Measurements from ENCODE around the gene RAET1E.
"Not testable (repeated sequence)": the region's sequence is repeated elsewhere in the genome, so short reads cannot be mapped to it uniquely, and the experiment has no call there.

RAET1E gene

DNA sequence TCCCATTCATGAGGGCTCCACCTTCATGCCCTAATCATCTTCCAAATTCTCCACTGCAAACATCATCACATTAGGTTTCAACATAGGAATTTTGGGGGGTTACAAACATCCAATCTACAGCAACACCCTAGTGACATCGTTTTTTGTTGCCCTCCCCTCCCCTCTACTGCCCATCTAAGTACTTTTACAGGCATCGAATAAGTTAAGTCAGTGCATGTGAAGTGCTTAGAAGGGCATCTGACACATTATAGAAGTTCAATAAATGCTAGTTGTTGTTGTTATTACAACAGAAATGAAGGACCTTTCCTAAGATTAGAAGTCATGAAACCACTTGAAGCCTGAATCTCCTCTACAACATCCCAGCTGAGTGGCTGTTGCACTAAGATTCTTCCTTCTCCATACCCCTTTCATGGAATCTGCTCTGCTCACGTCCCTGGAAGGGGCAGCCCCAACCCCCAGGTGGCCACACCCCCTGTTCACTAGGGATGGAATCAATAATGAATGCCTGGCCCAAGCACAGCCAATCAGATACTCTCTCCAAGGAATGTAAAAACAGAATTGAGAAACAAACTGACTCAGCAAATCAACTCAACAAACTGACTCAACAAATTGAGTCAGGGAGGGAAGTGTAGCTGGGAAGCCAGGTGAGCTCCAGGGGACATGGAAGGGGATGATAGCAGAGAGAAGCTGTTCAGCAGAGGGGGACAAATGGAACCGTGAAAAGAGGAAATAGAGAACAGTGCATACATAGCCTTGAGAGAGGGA lies 29.9 kb downstream of the RAET1E start:
- DNase-seq (no peak), ATAC-seq (no peak)
- peaks cover 0 to 7% of the 10 kb centered on the region in 2 donors for H3K9me3 Mint-ChIP-seq

DNA sequence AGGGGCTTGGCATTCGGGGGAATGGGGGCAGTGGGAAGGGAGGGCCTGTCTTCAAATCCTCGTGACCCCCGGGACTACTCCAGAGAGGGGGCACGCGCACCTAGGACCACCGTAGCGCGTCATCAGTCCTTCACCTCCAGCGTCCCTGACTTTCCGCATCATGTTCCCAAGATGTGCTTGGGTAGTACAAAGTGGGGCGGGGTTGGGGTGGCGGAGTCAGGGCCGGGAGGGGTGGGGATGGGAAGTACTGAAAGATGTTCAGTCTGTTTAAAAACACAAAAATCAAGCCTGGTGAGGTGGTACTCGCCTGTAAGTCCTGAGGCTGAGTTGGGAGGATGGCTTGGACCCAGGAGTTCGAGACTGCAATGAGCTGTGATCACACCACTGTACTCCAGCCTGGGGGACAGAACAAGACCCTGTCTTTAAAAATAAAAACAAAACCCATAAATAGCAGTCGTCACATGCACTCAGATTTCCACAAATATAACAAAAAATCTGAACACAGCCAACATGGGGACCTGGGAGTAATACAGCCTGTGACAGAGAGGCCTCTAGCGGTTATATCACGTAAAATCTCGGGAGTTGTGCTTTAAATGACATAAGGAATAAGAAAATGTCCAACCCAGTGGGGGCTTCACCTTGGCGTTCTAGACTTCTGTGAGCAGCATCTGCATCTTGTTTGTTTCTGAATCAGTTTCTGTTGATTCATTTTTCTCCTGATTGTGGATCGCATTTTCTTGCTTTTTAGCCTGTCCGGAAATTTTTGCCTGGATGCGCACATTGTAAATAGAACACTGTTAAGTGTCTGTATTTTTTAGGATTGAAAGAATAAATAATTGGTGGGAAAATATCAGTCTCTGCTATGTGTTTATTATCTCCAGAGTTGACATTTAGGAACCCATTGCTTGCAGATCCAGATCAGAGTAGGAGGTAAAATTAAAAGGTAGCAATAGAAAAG lies 33.1 kb downstream of the RAET1E start:
- H3K27me3 Mint-ChIP-seq, result peaks cover 40% of the 10 kb centered on the region
- DNase-seq (peak; percentile 40 to 43), ATAC-seq (no peak)
- H3K4me1 Mint-ChIP-seq, result peaks cover 21% of the 10 kb centered on the region
- H3K4me3 Mint-ChIP-seq, result peak overlapping the region; percentile 71 to 72
- no peaks in the 10 kb centered on the region for H3K9me3 Mint-ChIP-seq
- no peak overlapping the region for H3K27ac Mint-ChIP-seq

More for the DNA sequence above, 29.9 kb downstream of the RAET1E start:
- Mint-ChIP-seq H3K27ac (no peak overlapping the region), H3K4me3 (no peak overlapping the region), H3K4me1 (peaks cover 2% of the 10 kb centered on the region), H3K27me3 (peaks cover 19% of the 10 kb centered on the region)

DNA sequence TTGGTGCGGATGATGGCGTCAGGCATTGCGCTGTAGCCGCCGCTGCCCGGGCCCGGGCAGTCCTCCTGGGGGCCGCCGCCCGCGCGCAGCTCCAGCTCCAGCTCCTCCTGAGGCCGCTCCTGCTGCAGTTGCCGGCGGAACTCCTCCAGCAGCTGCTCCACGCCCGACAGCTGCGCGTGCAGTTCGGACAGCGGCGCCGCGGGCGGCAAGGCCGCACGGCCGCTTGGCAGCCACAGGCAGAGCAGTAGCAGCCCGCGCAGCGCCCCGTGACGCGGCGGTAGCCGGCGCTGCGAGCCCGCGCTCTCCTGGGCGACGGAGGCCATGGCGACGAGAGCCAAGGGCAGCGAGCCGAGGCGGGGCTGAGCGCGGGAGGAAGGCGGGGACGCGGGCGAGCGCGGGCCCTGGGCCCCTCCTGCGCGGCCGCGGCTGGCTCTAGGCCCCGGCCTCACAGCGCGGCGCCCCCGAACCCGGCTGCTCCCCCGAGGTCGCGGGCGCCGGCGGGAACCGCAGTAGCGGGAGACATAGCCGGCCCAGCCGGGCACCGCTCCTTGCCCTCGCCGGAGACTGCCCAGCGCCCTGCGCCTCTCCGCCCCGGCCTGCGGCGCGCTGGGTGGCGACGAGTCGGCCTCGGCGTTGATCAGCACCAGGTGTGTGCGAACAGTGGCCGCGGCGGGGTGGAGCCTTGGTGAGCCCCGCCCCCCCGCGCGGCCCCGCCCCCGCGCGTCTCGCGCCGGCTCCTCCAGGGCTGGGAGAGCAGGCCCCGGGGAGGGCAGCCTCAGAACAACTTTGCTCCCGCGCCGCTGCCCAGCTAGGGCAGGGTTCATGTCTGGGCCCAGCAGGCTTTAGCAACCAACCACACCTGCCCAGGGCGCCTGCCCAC lies 34.0 kb downstream of the RAET1E start, which contains the start of gene LRP11:
TSS of gene LRP11 (minus strand) at position 662 of the 880 bp plus-strand sequence. CDS start at position 323, 339 bp downstream.
- Mint-ChIP-seq H3K27ac (no peak within 1 kb of the TSS), H3K4me3 (peak within 1 kb of the TSS; percentile 71 to 85), H3K27me3 (peaks cover 30% of the 10 kb centered on the region), H3K4me1 (peaks cover 21% of the 10 kb centered on the region), H3K9me3 (no peaks in the 10 kb centered on the region)
- DNase-seq, result peak; percentile 85 to 87
- peak; percentile 90 for ATAC-seq

DNA sequence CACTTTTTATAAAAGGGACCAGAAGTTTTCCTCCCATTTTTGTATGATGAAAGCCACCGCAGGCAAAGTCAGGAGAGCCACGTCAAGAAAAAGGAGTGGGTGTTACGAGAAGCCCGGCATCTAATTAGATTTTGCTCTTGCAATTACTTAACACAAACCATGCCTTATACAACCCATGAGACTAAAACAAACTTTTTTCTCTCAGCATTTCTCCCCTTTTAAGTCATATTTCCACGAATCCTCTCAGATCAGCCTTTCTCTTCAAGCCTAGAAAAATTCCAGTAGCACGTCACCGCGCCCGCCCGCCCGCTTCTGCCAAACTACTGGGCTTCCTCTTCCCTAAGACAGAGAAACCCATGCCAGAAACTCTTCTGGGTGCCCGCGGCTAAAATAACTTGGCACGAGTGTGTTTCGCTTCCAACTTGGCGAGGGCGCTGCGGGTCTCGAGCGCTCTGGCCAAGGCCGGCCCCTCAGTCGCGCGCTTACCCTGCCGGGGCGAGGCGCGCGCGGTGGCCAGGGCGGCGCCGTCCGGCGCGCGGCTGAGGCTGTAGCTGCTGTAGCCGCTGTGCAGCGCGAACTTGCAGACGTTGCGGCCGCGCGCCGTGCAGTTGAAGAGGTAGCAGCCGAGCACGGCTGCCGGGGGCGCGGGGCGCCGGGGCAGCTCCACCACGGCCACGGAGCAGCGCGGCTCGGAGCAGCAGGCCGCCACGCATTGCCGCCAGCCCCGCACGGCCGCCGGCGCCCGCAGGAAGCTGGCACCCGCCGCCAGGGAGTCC lies 34.8 kb downstream of the RAET1E start:
- DNase-seq (peak in 1 of 2 donors; percentile 47), ATAC-seq (peak; percentile 46)
- Mint-ChIP-seq H3K27ac (no peak overlapping the region), H3K9me3 (no peaks in the 10 kb centered on the region), H3K4me3 (peak overlapping the region; percentile 69 to 85), H3K27me3 (peaks cover 29% of the 10 kb centered on the region), H3K4me1 (peaks cover 21% of the 10 kb centered on the region)

DNA sequence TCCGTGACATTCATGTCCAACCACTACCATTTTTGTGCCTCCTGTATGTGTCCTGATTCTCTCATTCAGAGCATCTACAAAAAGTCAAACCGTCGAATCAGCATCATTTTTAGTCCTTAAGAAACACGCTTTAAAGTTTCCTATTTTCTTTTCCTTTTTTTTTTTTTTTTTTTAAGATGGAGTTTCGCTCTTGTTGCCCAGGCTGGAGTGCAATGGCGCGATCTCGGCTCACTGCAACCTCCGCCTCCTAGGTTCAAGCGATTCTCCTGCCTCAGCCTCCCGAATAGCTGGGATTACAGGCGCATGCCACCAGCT lies 35.5 kb downstream of the RAET1E start:
- not testable (repeated sequence) for H3K27ac Mint-ChIP-seq, DNase-seq, ATAC-seq, H3K9me3 Mint-ChIP-seq
- H3K4me3 Mint-ChIP-seq, result peak overlapping the region; percentile 46 to 69
- peaks cover 21% of the 10 kb centered on the region for H3K4me1 Mint-ChIP-seq
- H3K27me3 Mint-ChIP-seq, result peaks cover 29% of the 10 kb centered on the region

DNA sequence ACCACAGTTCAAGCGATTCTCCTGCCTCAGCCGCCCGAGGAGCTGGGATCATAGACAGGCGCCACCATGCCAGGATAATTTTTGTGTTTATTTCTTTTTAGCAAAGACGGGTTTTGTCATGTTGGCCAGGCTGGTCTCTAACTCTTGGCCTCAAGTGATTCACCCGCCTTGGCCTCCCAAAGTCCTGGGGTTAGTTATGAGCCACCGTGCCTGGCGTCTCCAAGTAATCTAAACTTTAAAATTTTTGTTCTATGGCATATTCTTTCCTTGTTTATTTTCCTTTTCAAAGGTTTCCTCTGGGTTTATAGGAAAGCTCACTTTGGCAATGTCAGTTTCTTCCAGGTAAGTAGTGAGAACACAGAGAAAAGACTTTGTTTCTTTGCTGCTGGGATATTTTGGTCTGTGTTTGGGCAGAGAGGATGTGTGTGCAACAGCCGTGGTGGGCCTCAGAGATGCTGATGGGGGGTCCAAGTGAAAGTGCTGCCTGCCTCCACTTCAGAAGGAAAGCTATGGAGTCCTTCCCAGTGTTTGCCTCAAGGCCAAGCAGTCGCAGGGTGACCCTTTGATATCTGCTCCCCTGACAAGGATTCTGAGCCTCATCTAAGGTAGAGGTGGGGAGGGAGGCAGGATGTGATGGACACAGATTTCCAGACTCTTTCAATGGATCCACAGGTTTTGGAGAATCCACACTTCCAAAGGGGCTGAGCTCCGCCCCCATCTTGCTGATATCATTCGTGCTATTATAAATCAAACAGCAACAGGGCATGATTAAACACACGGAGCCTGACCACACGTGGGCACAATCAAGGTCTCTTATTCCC lies 36.1 kb downstream of the RAET1E start:
- no peaks in the 10 kb centered on the region for H3K9me3 Mint-ChIP-seq
- H3K4me3 Mint-ChIP-seq, result peak overlapping the region in 1 of 2 donors; percentile 46
- ATAC-seq, result no peak

DNA sequence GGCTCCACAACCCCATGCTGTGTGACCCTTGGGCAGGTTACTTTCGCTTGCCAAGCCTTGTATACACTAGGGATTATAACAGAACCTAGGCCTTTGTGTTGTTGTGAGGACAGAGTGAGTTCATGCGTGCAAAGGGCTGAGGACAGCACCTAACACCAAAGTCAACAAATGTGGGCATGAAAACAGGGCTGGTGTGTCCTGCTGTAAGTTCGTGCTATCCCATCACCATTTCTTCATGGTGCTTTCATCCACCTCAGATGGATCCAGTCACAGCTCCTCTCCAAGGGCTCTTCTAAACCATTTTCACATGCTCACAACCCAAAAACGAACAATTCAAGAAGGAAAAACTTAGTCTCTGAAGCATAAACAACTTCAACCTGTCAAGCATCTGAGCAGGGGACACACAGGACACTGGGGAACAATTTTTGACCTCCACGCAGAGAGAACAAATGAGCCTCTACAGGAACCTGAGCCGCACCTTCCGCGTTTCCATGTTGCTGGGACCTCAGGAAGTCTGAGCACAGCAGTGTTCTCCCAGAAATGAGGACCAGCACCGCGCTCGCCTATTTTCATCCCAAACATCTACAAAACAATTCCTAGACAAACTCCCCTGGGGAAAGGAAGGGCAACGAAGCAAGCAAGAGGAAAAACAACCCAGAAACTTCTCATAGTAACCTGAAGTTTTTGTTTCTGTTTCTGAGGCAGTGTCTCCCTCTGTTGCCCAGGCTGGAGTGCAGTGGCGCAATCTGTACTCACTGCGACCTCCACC lies 36.9 kb downstream of the RAET1E start:
- Mint-ChIP-seq H3K27me3 (peaks cover 29% of the 10 kb centered on the region), H3K27ac (no peak overlapping the region), H3K4me3 (no peak overlapping the region), H3K9me3 (no peaks in the 10 kb centered on the region), H3K4me1 (peaks cover 21% of the 10 kb centered on the region)
- no peak for DNase-seq
- no peak for ATAC-seq

More for the DNA sequence above, 36.1 kb downstream of the RAET1E start:
- peaks cover 29% of the 10 kb centered on the region for H3K27me3 Mint-ChIP-seq
- no peak for DNase-seq
- H3K4me1 Mint-ChIP-seq, result peaks cover 21% of the 10 kb centered on the region
- H3K27ac Mint-ChIP-seq, result no peak overlapping the region

DNA sequence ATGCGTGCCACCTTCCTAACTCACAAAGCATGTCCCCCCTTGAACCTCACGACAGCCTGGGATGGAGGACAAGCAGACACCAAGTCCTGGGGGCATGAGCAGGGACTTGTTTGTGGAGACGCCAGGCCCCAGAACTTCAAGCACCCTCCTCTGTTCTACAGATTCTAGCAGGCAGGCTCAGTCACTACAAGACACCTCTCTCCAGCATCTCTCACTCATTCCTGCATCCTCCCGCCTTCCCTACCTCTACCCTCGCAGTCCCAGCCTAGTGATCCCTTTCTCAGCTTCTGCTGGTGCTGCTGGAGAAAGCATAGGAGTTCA lies 37.4 kb downstream of the RAET1E start:
- H3K27ac Mint-ChIP-seq, result no peak overlapping the region
- no peak for ATAC-seq
- DNase-seq, result no peak
- no peaks in the 10 kb centered on the region for H3K9me3 Mint-ChIP-seq
- peaks cover 21% of the 10 kb centered on the region for H3K4me1 Mint-ChIP-seq
- H3K4me3 Mint-ChIP-seq, result no peak overlapping the region
- H3K27me3 Mint-ChIP-seq, result peaks cover 29% of the 10 kb centered on the region

DNA sequence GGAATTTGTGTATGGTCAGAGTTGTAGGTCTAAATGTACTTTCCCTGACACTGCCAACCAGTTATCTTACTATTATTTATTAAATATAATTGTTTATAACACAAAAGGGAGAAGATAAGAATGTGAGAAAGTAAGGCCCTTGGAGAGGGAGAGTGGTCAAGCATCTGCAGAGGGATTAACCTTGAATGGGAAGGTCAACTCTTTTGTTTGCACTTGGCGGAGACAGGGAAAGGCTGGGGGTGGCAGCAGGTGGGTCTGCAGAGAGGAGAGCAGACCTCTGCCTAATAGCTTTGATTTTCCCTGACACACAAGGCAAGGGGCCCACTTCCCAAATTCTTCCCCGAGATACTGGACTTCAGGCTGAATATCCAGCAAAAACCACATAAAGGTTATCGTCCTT lies 38.0 kb downstream of the RAET1E start:
- ATAC-seq (no peak), DNase-seq (no peak)
- H3K9me3 Mint-ChIP-seq, result no peaks in the 10 kb centered on the region
- H3K27ac Mint-ChIP-seq, result no peak overlapping the region
- no peak overlapping the region for H3K4me3 Mint-ChIP-seq
- peaks cover 33% of the 10 kb centered on the region for H3K27me3 Mint-ChIP-seq
- H3K4me1 Mint-ChIP-seq, result peaks cover 24% of the 10 kb centered on the region

DNA sequence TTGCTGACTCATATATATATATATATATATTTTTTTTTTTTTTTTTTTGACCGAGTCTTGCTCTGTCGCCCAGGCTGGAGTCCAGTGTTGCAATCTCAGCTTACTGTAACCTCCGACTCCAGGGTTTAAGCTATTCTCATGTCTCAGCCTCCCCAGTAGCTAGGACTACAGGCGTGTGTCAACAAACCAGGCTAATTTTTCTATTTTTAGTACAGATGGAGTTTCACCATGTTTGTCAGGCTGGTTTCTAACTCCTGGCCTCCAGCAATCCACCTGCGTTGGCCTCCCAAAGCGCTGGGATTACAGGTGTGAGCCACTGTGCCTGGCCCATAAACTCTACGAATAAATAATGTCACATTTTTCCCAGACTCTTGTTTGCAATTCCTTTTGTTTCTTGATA lies 38.5 kb downstream of the RAET1E start:
- no peak overlapping the region for H3K4me3 Mint-ChIP-seq
- no peaks in the 10 kb centered on the region for H3K9me3 Mint-ChIP-seq

DNA sequence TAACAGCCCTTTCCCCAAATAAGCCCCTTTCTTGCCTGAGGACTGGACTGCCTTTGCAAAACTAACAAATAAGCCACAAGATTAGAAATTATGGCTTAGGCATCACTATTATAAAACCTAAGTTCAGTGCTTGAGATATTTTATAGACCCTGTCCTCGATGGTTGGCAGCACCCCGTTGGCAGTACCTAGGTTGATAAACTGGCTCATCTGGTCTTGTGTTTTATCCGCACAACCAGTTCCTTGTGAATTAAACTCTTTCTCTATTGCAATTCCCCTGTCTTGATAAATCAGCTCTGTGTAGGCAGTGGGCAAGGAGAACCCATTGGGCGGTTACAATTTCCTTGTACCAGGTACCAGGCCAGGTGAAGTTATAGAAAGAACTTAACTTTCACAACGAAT lies 40.4 kb downstream of the RAET1E start:
- H3K27me3 Mint-ChIP-seq, result peaks cover 40% of the 10 kb centered on the region
- H3K4me1 Mint-ChIP-seq, result peaks cover 27% of the 10 kb centered on the region
- H3K27ac Mint-ChIP-seq, result no peak overlapping the region
- no peak for ATAC-seq
- no peak overlapping the region for H3K4me3 Mint-ChIP-seq
- H3K9me3 Mint-ChIP-seq, result no peaks in the 10 kb centered on the region
- DNase-seq, result no peak

More for the DNA sequence above, 38.5 kb downstream of the RAET1E start:
- DNase-seq (no peak), ATAC-seq (no peak)
- Mint-ChIP-seq H3K27ac (no peak overlapping the region), H3K4me1 (peaks cover 28% of the 10 kb centered on the region), H3K27me3 (peaks cover 39% of the 10 kb centered on the region)

DNA sequence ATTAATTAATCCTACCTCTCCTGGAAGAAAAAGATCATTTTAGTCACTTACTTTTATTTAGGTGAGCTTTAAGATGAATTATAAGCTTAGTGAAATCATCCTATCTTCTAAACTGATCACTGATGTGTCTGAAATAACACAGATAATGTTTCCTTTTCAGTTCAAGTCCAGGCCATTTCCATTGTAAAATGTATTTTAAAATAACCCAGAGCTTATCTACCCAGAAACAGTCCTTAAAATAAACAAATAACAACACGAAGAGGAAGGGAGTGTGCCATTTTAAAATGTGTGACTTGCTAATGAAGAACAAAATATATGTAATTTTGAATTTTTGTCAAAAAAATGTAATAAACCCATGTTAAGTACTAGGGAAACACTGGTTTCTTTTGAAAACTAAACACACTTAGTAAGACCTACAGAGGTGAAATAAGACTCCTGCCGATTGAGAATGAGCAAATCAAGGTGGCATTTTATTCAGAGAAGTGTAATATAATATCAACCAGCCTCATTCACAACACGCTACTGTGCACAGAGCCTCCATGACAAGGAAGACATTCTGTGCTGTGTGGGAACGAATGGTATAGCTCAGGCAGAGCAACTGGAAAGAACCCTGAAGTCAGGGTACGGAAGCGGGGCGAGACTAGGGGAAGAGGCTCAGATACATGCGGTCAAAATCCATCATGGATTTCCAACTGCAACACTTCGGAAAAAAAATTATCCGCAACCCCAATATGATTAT lies 41.5 kb downstream of the RAET1E start:
- ATAC-seq, result no peak
- H3K9me3 Mint-ChIP-seq, result no peaks in the 10 kb centered on the region
- H3K27me3 Mint-ChIP-seq, result peaks cover 33% of the 10 kb centered on the region
- peaks cover 27% of the 10 kb centered on the region for H3K4me1 Mint-ChIP-seq
- no peak for DNase-seq
- H3K4me3 Mint-ChIP-seq, result no peak overlapping the region
- no peak overlapping the region for H3K27ac Mint-ChIP-seq

DNA sequence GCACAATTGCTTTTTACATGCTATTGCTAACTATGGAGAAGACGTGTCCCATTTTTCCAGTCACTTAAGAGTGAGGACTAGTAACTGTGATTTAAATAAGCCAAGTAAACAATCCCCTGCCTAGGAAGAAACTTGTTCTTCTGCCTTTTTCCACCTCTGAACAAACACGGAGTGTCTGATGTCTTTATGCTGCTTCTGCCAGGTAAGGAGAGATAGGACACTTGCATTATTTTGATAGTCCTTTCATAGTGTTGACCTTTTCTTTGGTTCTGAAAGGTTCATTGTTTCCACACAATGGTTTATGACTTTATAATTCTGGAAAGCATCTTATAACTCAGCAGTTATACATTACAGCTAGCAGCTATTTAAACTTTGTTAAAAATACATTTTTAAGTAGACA lies 42.2 kb downstream of the RAET1E start:
- Mint-ChIP-seq H3K27me3 (peaks cover 33% of the 10 kb centered on the region), H3K4me3 (no peak overlapping the region), H3K9me3 (no peaks in the 10 kb centered on the region), H3K4me1 (peaks cover 26% of the 10 kb centered on the region), H3K27ac (no peak overlapping the region)
- ATAC-seq (no peak), DNase-seq (no peak)

Measured in stimulated activated naive CD8-positive, alpha-beta T cell treated with anti-CD3 and anti-CD28 coated beads, Interleukin-15, amount 100 ng/mL, for 72 hours (primary cell).